ENCODE results near the gene LENG9. TPM values are rescaled to one million over a fixed set of nuclear protein-coding genes. Genes with fewer than 3 reads are reported as not detected.
"Not testable (repeated sequence)": the region's sequence is repeated elsewhere in the genome, so short reads cannot be mapped to it uniquely, and the experiment has no call there.

The LENG9 gene
- polyA plus RNA-seq, 2 of the 4 experiments (the other 2 are of a cell fraction), result 1.9 to 4.1 TPM

DNA sequence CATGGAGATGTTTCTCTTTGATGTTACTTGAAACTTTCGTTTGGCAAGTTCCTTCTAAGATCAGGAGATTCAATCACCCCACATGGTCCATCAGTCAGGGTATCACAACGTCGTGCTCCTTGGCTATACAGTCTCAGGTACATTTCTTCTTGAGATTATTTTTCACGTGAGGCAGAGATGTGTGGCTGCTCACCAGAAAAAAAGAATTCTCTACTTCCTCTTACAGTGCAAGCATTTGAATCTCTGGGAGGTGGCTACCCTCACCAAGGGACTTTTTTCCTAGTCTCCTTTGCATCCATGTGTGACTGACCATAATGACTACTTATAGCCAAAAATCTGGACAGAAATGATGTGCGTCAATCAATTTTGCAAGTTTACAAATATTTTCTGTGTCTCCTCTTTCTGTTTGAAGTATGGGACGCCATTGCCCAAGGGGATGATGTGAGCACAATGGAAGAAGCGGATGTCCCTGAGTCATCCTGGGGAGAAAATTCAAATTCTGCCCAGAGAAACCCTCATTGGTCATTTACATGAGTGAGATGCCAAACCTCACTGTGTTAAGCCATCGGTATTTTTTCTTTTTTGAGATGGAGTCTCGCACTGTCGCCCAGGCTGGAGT is 30.5 kb upstream of the LENG9 start (continued):
- TF ChIP-seq, protein P1, sequence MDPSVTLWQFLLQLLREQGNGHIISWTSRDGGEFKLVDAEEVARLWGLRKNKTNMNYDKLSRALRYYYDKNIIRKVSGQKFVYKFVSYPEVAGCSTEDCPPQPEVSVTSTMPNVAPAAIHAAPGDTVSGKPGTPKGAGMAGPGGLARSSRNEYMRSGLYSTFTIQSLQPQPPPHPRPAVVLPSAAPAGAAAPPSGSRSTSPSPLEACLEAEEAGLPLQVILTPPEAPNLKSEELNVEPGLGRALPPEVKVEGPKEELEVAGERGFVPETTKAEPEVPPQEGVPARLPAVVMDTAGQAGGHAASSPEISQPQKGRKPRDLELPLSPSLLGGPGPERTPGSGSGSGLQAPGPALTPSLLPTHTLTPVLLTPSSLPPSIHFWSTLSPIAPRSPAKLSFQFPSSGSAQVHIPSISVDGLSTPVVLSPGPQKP (IDR thresholded peaks at IDR 0.05; ENCODE audit: low read depth, low read length), result no peak
- no peak for TF ChIP-seq RARB (CRISPR knock-in tag; IDR thresholded peaks at IDR 0.05)

DNA sequence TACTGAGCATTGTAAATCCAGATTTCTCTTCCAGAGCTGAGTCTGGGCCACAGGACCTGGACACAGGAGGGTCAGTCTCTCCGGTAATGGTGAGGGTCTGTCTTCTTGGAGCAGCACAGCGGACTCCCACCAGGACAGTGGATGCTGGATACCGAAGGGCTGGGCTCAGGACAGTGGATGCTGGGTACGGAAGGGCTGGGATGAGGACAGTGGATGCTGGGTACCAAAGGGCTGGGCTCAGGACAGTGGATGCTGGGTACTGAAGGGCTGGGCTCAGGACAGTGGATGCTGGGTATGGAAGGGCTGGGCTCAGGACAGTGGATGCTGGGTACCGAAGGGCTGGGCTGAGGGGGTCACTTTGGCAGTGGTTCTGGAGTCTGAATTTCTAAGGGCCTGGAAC is 29.5 kb upstream of the LENG9 start:
- 7% methylated on average over 5 of the region's 5 CpGs for WGBS (ENCODE audit: missing lambda C conversion rate)
- H3K9me3 ChIP-seq; H3K27ac ChIP-seq; H3K4me3 ChIP-seq; ATAC-seq; FAIRE-seq; POLR2A ChIA-PET; H3K4me1 ChIP-seq; DNase-seq (ENCODE audit: low read depth in 1 of 2, low spot score in 1 of 2); H3K4me2 ChIP-seq: not testable (repeated sequence)
- CTCF ChIA-PET, result interaction anchor here (4.0 kb wide), 1 partner anchor 13 kb away, joined by 29 read pairs; no protein-coding TSS in a partner anchor

DNA sequence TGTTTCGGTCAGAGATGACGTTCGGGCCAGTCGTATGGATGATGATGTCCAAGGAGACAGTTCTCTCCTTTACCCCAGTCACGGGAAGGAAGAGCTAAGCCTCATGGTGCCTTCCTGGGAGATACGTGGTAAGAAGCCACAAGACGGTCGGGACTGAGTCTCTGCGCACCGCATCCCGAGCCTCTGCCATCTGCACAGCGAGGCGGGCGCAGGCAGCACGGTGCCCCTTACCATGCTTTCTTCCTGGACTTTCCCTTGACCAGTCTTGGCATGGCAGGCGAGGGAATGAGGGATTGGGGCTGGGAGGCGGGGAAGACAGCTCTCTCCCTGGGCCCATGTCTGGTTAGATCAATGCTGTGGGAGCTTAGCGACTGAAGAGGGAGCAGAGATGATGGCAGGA is 29.0 kb upstream of the LENG9 start:
- WGBS (ENCODE audit: missing lambda C conversion rate), result 28% methylated on average over 18 of the region's 18 CpGs

DNA sequence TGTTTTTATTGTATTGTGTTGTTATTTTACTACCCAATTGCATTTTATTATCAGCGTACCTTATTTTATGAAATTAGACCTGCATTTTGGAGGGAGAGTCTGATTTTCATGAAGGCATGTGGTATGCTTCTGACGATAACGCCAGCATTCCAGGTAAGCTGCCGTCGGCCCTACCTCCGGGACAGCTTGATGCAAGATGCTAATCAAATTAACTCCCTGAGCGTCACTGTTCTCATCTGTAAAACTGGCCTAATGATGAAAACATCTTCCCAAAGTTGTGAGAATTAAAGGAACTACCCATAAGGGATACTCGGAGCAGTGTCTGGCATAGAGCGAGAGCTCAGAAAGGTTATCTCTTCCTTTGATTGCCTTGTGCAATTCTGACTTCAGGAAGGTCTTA is 26.2 kb upstream of the LENG9 start:
- no peak overlapping the region for H3K4me3 ChIP-seq
- no peak for FAIRE-seq
- WGBS (ENCODE audit: missing lambda C conversion rate), result 40% methylated on average over 9 of the region's 9 CpGs
- ATAC-seq, result peak in 1 of 2 experiments; percentile 36; a peak in 2 of 6 replicates
- H3K27ac ChIP-seq, result no peak overlapping the region
- CTCF ChIA-PET, result interaction anchor here (1.2 to 3.1 kb wide), 2 partner anchors 10 to 184 kb away, joined by 3 to 29 read pairs; no protein-coding TSS in a partner anchor
- H3K9me3 ChIP-seq, result no peaks in the 10 kb centered on the region
- no peaks in the 10 kb centered on the region for H3K4me1 ChIP-seq
- POLR2A ChIA-PET, result no interaction called here
- DNase-seq (ENCODE audit: low read depth in 1 of 2, low spot score in 1 of 2), result no peak
- H3K4me2 ChIP-seq, result no peak overlapping the region
- no peak for TF ChIP-seq MAFK (IDR thresholded peaks at IDR 0.05; ENCODE audit: partially characterized antibody)
- TF ChIP-seq CBX2 (IDR thresholded peaks at IDR 0.05; ENCODE audit: borderline replicate concordance, low read depth), result no peak
- TF ChIP-seq FOXS1 (CRISPR knock-in tag; IDR thresholded peaks at IDR 0.05), result no peak
- no peak for TF ChIP-seq BHLHE40 (IDR thresholded peaks at IDR 0.05; ENCODE audit: low read depth, low read length)
- TF ChIP-seq RCOR1 (IDR thresholded peaks at IDR 0.05; ENCODE audit: low read depth, low read length), result no peak
- TF ChIP-seq TP53 (CRISPR knock-in tag; IDR thresholded peaks at IDR 0.05), result no peak
- TF ChIP-seq, protein P2, sequence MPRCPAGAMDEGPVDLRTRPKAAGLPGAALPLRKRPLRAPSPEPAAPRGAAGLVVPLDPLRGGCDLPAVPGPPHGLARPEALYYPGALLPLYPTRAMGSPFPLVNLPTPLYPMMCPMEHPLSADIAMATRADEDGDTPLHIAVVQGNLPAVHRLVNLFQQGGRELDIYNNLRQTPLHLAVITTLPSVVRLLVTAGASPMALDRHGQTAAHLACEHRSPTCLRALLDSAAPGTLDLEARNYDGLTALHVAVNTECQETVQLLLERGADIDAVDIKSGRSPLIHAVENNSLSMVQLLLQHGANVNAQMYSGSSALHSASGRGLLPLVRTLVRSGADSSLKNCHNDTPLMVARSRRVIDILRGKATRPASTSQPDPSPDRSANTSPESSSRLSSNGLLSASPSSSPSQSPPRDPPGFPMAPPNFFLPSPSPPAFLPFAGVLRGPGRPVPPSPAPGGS (IDR thresholded peaks at IDR 0.05), result no peak
- TF ChIP-seq ZC3H11A (IDR thresholded peaks at IDR 0.05), result no peak
- no peak for TF ChIP-seq FOSL2 (IDR thresholded peaks at IDR 0.05)
- TF ChIP-seq FOSL2 (CRISPR knock-in tag; IDR thresholded peaks at IDR 0.05), result no peak
- TF ChIP-seq SREBF2 (IDR thresholded peaks at IDR 0.05), result no peak
- TF ChIP-seq, protein P3, sequence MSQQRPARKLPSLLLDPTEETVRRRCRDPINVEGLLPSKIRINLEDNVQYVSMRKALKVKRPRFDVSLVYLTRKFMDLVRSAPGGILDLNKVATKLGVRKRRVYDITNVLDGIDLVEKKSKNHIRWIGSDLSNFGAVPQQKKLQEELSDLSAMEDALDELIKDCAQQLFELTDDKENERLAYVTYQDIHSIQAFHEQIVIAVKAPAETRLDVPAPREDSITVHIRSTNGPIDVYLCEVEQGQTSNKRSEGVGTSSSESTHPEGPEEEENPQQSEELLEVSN (IDR thresholded peaks at IDR 0.05; ENCODE audit: borderline replicate concordance, low read depth), result no peak

More for the DNA sequence above, 29.0 kb upstream of the LENG9 start:
- ChIA-PET CTCF (interaction anchor here (4.0 kb wide), 1 partner anchor 13 kb away, joined by 29 read pairs; no protein-coding TSS in a partner anchor), POLR2A (no interaction called here)
- ATAC-seq, result no peak
- DNase-seq (ENCODE audit: low read depth in 1 of 2, low spot score in 1 of 2), result no peak
- Histone ChIP-seq H3K4me2 (no peak overlapping the region), H3K4me3 (no peak overlapping the region), H3K4me1 (no peaks in the 10 kb centered on the region), H3K9me3 (peaks cover 6% of the 10 kb centered on the region; the same call in 1 of the 3 replicates), H3K27ac (no peak overlapping the region)
- FAIRE-seq, result no peak
- TF ChIP-seq SMC3 (IDR thresholded peaks at IDR 0.05), result no peak
- TF ChIP-seq CHD4 (IDR thresholded peaks at IDR 0.05; ENCODE audit: borderline replicate concordance), result no peak
- no peak for TF ChIP-seq CBX8 (IDR thresholded peaks at IDR 0.05)
- TF ChIP-seq RNF2 (IDR thresholded peaks at IDR 0.05; ENCODE audit: borderline replicate concordance, low read depth), result no peak
- no peak for TF ChIP-seq BHLHE40 (IDR thresholded peaks at IDR 0.05; ENCODE audit: low read depth, low read length)
- TF ChIP-seq, protein P4, sequence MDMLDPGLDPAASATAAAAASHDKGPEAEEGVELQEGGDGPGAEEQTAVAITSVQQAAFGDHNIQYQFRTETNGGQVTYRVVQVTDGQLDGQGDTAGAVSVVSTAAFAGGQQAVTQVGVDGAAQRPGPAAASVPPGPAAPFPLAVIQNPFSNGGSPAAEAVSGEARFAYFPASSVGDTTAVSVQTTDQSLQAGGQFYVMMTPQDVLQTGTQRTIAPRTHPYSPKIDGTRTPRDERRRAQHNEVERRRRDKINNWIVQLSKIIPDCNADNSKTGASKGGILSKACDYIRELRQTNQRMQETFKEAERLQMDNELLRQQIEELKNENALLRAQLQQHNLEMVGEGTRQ (IDR thresholded peaks at IDR 0.05), result no peak
- TF ChIP-seq, protein P5, sequence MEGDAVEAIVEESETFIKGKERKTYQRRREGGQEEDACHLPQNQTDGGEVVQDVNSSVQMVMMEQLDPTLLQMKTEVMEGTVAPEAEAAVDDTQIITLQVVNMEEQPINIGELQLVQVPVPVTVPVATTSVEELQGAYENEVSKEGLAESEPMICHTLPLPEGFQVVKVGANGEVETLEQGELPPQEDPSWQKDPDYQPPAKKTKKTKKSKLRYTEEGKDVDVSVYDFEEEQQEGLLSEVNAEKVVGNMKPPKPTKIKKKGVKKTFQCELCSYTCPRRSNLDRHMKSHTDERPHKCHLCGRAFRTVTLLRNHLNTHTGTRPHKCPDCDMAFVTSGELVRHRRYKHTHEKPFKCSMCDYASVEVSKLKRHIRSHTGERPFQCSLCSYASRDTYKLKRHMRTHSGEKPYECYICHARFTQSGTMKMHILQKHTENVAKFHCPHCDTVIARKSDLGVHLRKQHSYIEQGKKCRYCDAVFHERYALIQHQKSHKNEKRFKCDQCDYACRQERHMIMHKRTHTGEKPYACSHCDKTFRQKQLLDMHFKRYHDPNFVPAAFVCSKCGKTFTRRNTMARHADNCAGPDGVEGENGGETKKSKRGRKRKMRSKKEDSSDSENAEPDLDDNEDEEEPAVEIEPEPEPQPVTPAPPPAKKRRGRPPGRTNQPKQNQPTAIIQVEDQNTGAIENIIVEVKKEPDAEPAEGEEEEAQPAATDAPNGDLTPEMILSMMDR (IDR thresholded peaks at IDR 0.05), result no peak
- no peak for TF ChIP-seq KDM5A (IDR thresholded peaks at IDR 0.05)
- TF ChIP-seq, protein P2 (IDR thresholded peaks at IDR 0.05), result no peak
- TF ChIP-seq FOXS1 (CRISPR knock-in tag; IDR thresholded peaks at IDR 0.05), result no peak
- TF ChIP-seq ZC3H11A (IDR thresholded peaks at IDR 0.05), result no peak
- no peak for TF ChIP-seq KDM1A (IDR thresholded peaks at IDR 0.05; ENCODE audit: low read depth)
- TF ChIP-seq, protein P6, sequence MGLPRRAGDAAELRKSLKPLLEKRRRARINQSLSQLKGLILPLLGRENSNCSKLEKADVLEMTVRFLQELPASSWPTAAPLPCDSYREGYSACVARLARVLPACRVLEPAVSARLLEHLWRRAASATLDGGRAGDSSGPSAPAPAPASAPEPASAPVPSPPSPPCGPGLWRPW (IDR thresholded peaks at IDR 0.05), result no peak
- no peak for TF ChIP-seq EHMT2 (IDR thresholded peaks at IDR 0.05; ENCODE audit: low read depth)
- TF ChIP-seq ZSCAN20 (CRISPR knock-in tag; IDR thresholded peaks at IDR 0.05), result no peak
- no peak for TF ChIP-seq MAZ (IDR thresholded peaks at IDR 0.05; ENCODE audit: borderline replicate concordance, low read depth, low read length)
